RWPE2 (cell line): ENCODE data around the gene IGFBP6.

Source experiments
- ATAC-seq: fragments of 200-7000 bp; cut with Tn5 transposase; 3 replicates; pipeline ENCODE4 v1.9.1; 2021; ENCODE audit warnings: low read depth
- DNase-seq: peaks from one replicate; pipeline ENCODE4 v3.0.0-alpha.2; 2020; ENCODE audit warnings: low spot score
- H3K27ac ChIP-seq: fragments of 450-650 bp; 2 replicates; pipeline ENCODE4 v1.5.1; 2017; ENCODE audit warnings: mild to moderate bottlenecking; ENCODE audit not compliant: poor library complexity, severe bottlenecking
- H3K27me3 ChIP-seq: fragments of 250-450 bp; sonication (Bioruptor Pico); 2 replicates; pipeline ENCODE4 v1.5.1; 2021; ENCODE audit warnings: mild to moderate bottlenecking, moderate library complexity; ENCODE audit not compliant: insufficient read depth, poor library complexity, severe bottlenecking
- H3K36me3 ChIP-seq: fragments of 250-450 bp; sonication (Bioruptor Pico); 2 replicates; pipeline ENCODE4 v1.5.1; 2020; ENCODE audit warnings: low read depth, mild to moderate bottlenecking, moderate library complexity
- H3K4me1 ChIP-seq: fragments of 250-450 bp; sonication (Bioruptor Pico); 2 replicates; pipeline ENCODE4 v1.5.1; 2021; ENCODE audit warnings: mild to moderate bottlenecking, moderate library complexity; ENCODE audit not compliant: insufficient read depth, poor library complexity, severe bottlenecking
- H3K4me3 ChIP-seq: fragments of 250-450 bp; sonication (Bioruptor Pico); 2 replicates; pipeline ENCODE4 v1.5.1; 2021; ENCODE audit warnings: mild to moderate bottlenecking, moderate library complexity; ENCODE audit not compliant: severe bottlenecking
- H3K9me3 ChIP-seq: fragments of 250-450 bp; sonication (Bioruptor Pico); 2 replicates; pipeline ENCODE4 v1.5.1; 2021; ENCODE audit warnings: mild to moderate bottlenecking, moderate library complexity; ENCODE audit not compliant: severe bottlenecking
- CTCF ChIP-seq: fragments of 450-650 bp; IDR thresholded peaks from one replicate; pipeline ENCODE4 v1.5.1; 2017; ENCODE audit warnings: mild to moderate bottlenecking, moderate library complexity; ENCODE audit not compliant: poor library complexity, severe bottlenecking

IGFBP6 gene

GRCh38 chr12:53053218-53054111, 44.0 kb upstream of the IGFBP6 start:
- peaks cover 20% of the 10 kb centered on the region for H3K36me3 ChIP-seq
- peaks cover 41% of the 10 kb centered on the region for H3K4me1 ChIP-seq
- no peaks in the 10 kb centered on the region for H3K9me3 ChIP-seq
- DNase-seq, result no peak
- peak overlapping the region; percentile 41 for H3K4me3 ChIP-seq
- no peaks in the 10 kb centered on the region for H3K27me3 ChIP-seq
- peak overlapping the region; percentile 95 for H3K27ac ChIP-seq
- ATAC-seq, result peak; percentile 45
- TF ChIP-seq CTCF, result peak; percentile 85

GRCh38 chr12:53054112-53054878, 43.2 kb upstream of the IGFBP6 start:
- ATAC-seq (peak; percentile 68), DNase-seq (peak; percentile 97)
- H3K27me3 ChIP-seq, result no peaks in the 10 kb centered on the region
- H3K36me3 ChIP-seq, result peaks cover 20% of the 10 kb centered on the region
- H3K4me1 ChIP-seq, result peaks cover 32% of the 10 kb centered on the region
- peak overlapping the region; percentile 41 for H3K4me3 ChIP-seq
- H3K9me3 ChIP-seq, result no peaks in the 10 kb centered on the region
- H3K27ac ChIP-seq, result peak overlapping the region; percentile 95
- TF ChIP-seq CTCF, result no peak

- H3K27ac ChIP-seq, result no peak overlapping the region
- ATAC-seq, result no peak
- peaks cover 27% of the 10 kb centered on the region for H3K4me1 ChIP-seq
- no peaks in the 10 kb centered on the region for H3K9me3 ChIP-seq
- no peak overlapping the region for H3K4me3 ChIP-seq
- peaks cover 24% of the 10 kb centered on the region for H3K36me3 ChIP-seq
- H3K27me3 ChIP-seq, result no peaks in the 10 kb centered on the region
- DNase-seq, result no peak
- TF ChIP-seq CTCF, result no peak
Measured at GRCh38 chr12:53055471-53056266, 41.8 kb upstream of the IGFBP6 start.

GRCh38 chr12:53056296-53056695, 41.2 kb upstream of the IGFBP6 start:
- Histone ChIP-seq H3K27me3 (no peaks in the 10 kb centered on the region), H3K9me3 (no peaks in the 10 kb centered on the region), H3K4me3 (no peak overlapping the region), H3K27ac (no peak overlapping the region), H3K4me1 (peaks cover 24% of the 10 kb centered on the region), H3K36me3 (peaks cover 26% of the 10 kb centered on the region)
- ATAC-seq, result no peak
- DNase-seq, result no peak
- TF ChIP-seq CTCF, result no peak
